Measurements from ENCODE around the gene PCDHB5. TPM values are rescaled to one million over a fixed set of nuclear protein-coding genes. Genes with fewer than 3 reads are reported as not detected.
"Not testable (repeated sequence)": the region's sequence is repeated elsewhere in the genome, so short reads cannot be mapped to it uniquely, and the experiment has no call there.

PCDHB5 gene
- total and polyA plus RNA-seq, 2 donors: 0.38 to 1.0 TPM

DNA sequence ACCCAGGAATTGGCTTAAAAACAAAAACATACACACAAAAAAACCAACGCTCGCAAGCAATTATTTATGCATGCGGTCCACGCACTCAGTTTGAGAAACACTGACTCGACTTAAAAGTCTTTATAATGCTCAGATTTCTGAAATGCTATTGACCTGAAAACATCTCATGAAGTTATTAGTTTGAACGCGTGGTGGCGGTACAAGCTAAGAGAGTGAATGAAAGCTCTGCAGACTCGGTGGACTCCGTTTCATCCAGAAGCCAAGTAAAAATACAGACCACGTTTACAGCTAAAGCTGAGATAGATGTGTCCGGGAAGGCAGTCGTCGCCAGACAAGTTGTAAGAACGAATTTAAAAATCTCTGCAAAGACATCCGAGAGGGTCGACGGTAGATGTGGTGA is 14.8 kb downstream of the PCDHB5 start, which contains the start of gene PCDHB6:
PCDHB6 (plus strand) TSS at position 246 of the 400 bp plus-strand sequence. CDS start 201 bp downstream, outside the sequence.
- no peak within 1 kb of the TSS for H3K4me3 ChIP-seq (ENCODE audit: low read length in 2 of 2)
- no peaks in the 10 kb centered on the region for H3K4me1 ChIP-seq (ENCODE audit: control insufficient read depth in 2 of 2, insufficient read depth in 2 of 2, low read length in 2 of 2)
- peaks cover 0 to 2% of the 10 kb centered on the region in 2 donors for H3K9me3 ChIP-seq (ENCODE audit: control insufficient read depth in 2 of 2, insufficient read depth in 1 of 2, low read length in 1 of 2)
- peaks cover 0 to 16% of the 10 kb centered on the region in 2 donors for H3K27me3 ChIP-seq (ENCODE audit: control insufficient read depth in 2 of 2, insufficient read depth in 1 of 2, low read length in 1 of 2)
- H3K36me3 ChIP-seq (ENCODE audit: control insufficient read depth in 2 of 2, insufficient read depth in 2 of 2, low read length in 1 of 2): no peaks in the 10 kb centered on the region
- no peak within 1 kb of the TSS for H3K27ac ChIP-seq (ENCODE audit: low read depth in 1 of 2, low read length in 1 of 2)
- WGBS: 22% methylated on average over 18 of the region's 18 CpGs
- DNase-seq (ENCODE audit: low read depth in 6 of 9, low spot score in 9 of 9): no peak

GRCh38 chr5:141150224-141150992 is 15.4 kb downstream of the PCDHB5 start:
- Histone ChIP-seq H3K4me3 (ENCODE audit: low read length in 2 of 2) (no peak overlapping the region), H3K4me1 (ENCODE audit: control insufficient read depth in 2 of 2, insufficient read depth in 2 of 2, low read length in 2 of 2) (no peaks in the 10 kb centered on the region), H3K27ac (ENCODE audit: low read depth in 1 of 2, low read length in 1 of 2) (no peak overlapping the region), H3K9me3 (ENCODE audit: control insufficient read depth in 2 of 2, insufficient read depth in 1 of 2, low read length in 1 of 2) (peaks cover 0 to 2% of the 10 kb centered on the region in 2 donors), H3K27me3 (ENCODE audit: control insufficient read depth in 2 of 2, insufficient read depth in 1 of 2, low read length in 1 of 2) (peaks cover 0 to 16% of the 10 kb centered on the region in 2 donors), H3K36me3 (ENCODE audit: control insufficient read depth in 2 of 2, insufficient read depth in 2 of 2, low read length in 1 of 2) (no peaks in the 10 kb centered on the region)
- no peak for DNase-seq (ENCODE audit: low read depth in 6 of 9, low spot score in 9 of 9)
- WGBS: 49% methylated on average over 33 of the region's 33 CpGs

GRCh38 chr5:141150993-141151325 is 16.0 kb downstream of the PCDHB5 start:
- Histone ChIP-seq H3K27me3 (ENCODE audit: control insufficient read depth in 2 of 2, insufficient read depth in 1 of 2, low read length in 1 of 2) (peaks cover 0 to 18% of the 10 kb centered on the region in 2 donors), H3K27ac (ENCODE audit: low read depth in 1 of 2, low read length in 1 of 2) (no peak overlapping the region), H3K9me3 (ENCODE audit: control insufficient read depth in 2 of 2, insufficient read depth in 1 of 2, low read length in 1 of 2) (peaks cover 0 to 2% of the 10 kb centered on the region in 2 donors), H3K4me1 (ENCODE audit: control insufficient read depth in 2 of 2, insufficient read depth in 2 of 2, low read length in 2 of 2) (no peaks in the 10 kb centered on the region), H3K36me3 (ENCODE audit: control insufficient read depth in 2 of 2, insufficient read depth in 2 of 2, low read length in 1 of 2) (no peaks in the 10 kb centered on the region), H3K4me3 (ENCODE audit: low read length in 2 of 2) (no peak overlapping the region)
- WGBS: 40% methylated on average over 13 of the region's 13 CpGs
- DNase-seq (ENCODE audit: low read depth in 6 of 9, low spot score in 9 of 9): no peak

DNA sequence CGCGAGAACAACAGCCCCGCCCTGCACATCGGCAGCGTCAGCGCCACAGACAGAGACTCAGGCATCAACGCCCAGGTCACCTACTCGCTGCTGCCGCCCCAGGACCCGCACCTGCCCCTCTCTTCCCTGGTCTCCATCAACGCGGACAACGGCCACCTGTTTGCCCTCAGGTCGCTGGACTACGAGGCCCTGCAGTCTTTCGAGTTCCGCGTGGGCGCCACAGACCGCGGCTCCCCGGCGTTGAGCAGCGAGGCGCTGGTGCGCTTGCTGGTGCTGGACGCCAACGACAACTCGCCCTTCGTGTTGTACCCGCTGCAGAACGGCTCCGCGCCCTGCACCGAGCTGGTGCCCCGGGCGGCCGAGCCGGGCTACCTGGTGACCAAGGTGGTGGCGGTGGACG is 16.6 kb downstream of the PCDHB5 start:
- H3K4me1 ChIP-seq (ENCODE audit: control insufficient read depth in 2 of 2, insufficient read depth in 2 of 2, low read length in 2 of 2); H3K4me3 ChIP-seq (ENCODE audit: low read length in 2 of 2); DNase-seq (ENCODE audit: low read depth in 6 of 9, low spot score in 9 of 9); H3K27ac ChIP-seq (ENCODE audit: low read depth in 1 of 2, low read length in 1 of 2); H3K36me3 ChIP-seq (ENCODE audit: control insufficient read depth in 2 of 2, insufficient read depth in 2 of 2, low read length in 1 of 2); H3K9me3 ChIP-seq (ENCODE audit: control insufficient read depth in 2 of 2, insufficient read depth in 1 of 2, low read length in 1 of 2): not testable (repeated sequence)
- peaks cover 0 to 24% of the 10 kb centered on the region in 2 donors for H3K27me3 ChIP-seq (ENCODE audit: control insufficient read depth in 2 of 2, insufficient read depth in 1 of 2, low read length in 1 of 2)
- WGBS: 43% methylated on average over 39 of the region's 41 CpGs

DNA sequence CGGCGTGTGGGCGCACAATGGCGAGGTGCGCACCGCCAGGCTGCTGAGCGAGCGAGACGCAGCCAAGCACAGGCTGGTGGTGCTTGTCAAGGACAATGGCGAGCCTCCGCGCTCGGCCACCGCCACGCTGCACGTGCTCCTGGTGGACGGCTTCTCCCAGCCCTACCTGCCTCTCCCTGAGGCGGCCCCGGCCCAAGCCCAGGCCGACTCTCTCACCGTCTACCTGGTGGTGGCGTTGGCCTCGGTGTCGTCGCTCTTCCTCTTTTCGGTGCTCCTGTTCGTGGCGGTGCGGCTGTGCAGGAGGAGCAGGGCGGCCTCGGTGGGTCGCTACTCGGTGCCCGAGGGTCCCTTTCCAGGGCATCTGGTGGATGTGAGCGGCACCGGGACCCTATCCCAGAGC is 17.1 kb downstream of the PCDHB5 start:
- not testable (repeated sequence) for H3K4me3 ChIP-seq (ENCODE audit: low read length in 2 of 2); H3K9me3 ChIP-seq (ENCODE audit: control insufficient read depth in 2 of 2, insufficient read depth in 1 of 2, low read length in 1 of 2); H3K4me1 ChIP-seq (ENCODE audit: control insufficient read depth in 2 of 2, insufficient read depth in 2 of 2, low read length in 2 of 2); H3K36me3 ChIP-seq (ENCODE audit: control insufficient read depth in 2 of 2, insufficient read depth in 2 of 2, low read length in 1 of 2); DNase-seq (ENCODE audit: low read depth in 6 of 9, low spot score in 9 of 9); H3K27ac ChIP-seq (ENCODE audit: low read depth in 1 of 2, low read length in 1 of 2)
- 36% methylated on average over 36 of the region's 36 CpGs for WGBS
- peaks cover 0 to 27% of the 10 kb centered on the region in 2 donors for H3K27me3 ChIP-seq (ENCODE audit: control insufficient read depth in 2 of 2, insufficient read depth in 1 of 2, low read length in 1 of 2)

GRCh38 chr5:141155540-141156374 is 20.8 kb downstream of the PCDHB5 start:
- Histone ChIP-seq H3K36me3 (ENCODE audit: control insufficient read depth in 2 of 2, insufficient read depth in 2 of 2, low read length in 1 of 2) (no peaks in the 10 kb centered on the region), H3K27ac (ENCODE audit: low read depth in 1 of 2, low read length in 1 of 2) (no peak overlapping the region), H3K9me3 (ENCODE audit: control insufficient read depth in 2 of 2, insufficient read depth in 1 of 2, low read length in 1 of 2) (peaks cover 1 to 4% of the 10 kb centered on the region in 2 donors), H3K4me3 (ENCODE audit: low read length in 2 of 2) (no peak overlapping the region), H3K27me3 (ENCODE audit: control insufficient read depth in 2 of 2, insufficient read depth in 1 of 2, low read length in 1 of 2) (peaks cover 0 to 27% of the 10 kb centered on the region in 2 donors), H3K4me1 (ENCODE audit: control insufficient read depth in 2 of 2, insufficient read depth in 2 of 2, low read length in 2 of 2) (no peaks in the 10 kb centered on the region)
- no peak for DNase-seq (ENCODE audit: low read depth in 6 of 9, low spot score in 9 of 9)
- WGBS: 40% methylated on average over 21 of the region's 21 CpGs

GRCh38 chr5:141157356-141157755 is 22.4 kb downstream of the PCDHB5 start:
- H3K4me1 ChIP-seq (ENCODE audit: control insufficient read depth in 2 of 2, insufficient read depth in 2 of 2, low read length in 2 of 2); H3K9me3 ChIP-seq (ENCODE audit: control insufficient read depth in 2 of 2, insufficient read depth in 1 of 2, low read length in 1 of 2); H3K36me3 ChIP-seq (ENCODE audit: control insufficient read depth in 2 of 2, insufficient read depth in 2 of 2, low read length in 1 of 2); H3K27ac ChIP-seq (ENCODE audit: low read depth in 1 of 2, low read length in 1 of 2); H3K4me3 ChIP-seq (ENCODE audit: low read length in 2 of 2); DNase-seq (ENCODE audit: low read depth in 6 of 9, low spot score in 9 of 9): not testable (repeated sequence)
- H3K27me3 ChIP-seq (ENCODE audit: control insufficient read depth in 2 of 2, insufficient read depth in 1 of 2, low read length in 1 of 2): peaks cover 0 to 17% of the 10 kb centered on the region in 2 donors
- WGBS: 50% methylated on average over 38 of the region's 38 CpGs

DNA sequence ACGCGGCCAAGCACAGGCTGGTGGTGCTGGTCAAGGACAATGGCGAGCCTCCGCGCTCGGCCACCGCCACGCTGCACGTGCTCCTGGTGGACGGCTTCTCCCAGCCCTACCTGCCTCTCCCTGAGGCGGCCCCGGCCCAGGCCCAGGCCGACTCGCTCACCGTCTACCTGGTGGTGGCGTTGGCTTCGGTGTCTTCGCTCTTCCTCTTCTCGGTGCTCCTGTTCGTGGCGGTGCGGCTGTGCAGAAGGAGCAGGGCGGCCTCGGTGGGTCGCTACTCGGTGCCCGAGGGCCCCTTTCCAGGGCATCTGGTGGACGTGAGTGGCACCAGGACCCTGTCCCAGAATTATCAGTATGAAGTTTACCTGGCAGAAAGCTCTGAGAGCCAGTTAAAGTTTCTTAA is 22.9 kb downstream of the PCDHB5 start:
- DNase-seq (ENCODE audit: low read depth in 6 of 9, low spot score in 9 of 9); H3K9me3 ChIP-seq (ENCODE audit: control insufficient read depth in 2 of 2, insufficient read depth in 1 of 2, low read length in 1 of 2); H3K27ac ChIP-seq (ENCODE audit: low read depth in 1 of 2, low read length in 1 of 2); H3K36me3 ChIP-seq (ENCODE audit: control insufficient read depth in 2 of 2, insufficient read depth in 2 of 2, low read length in 1 of 2); H3K4me1 ChIP-seq (ENCODE audit: control insufficient read depth in 2 of 2, insufficient read depth in 2 of 2, low read length in 2 of 2); H3K4me3 ChIP-seq (ENCODE audit: low read length in 2 of 2): not testable (repeated sequence)
- 44% methylated on average over 21 of the region's 28 CpGs for WGBS
- peaks cover 0 to 15% of the 10 kb centered on the region in 2 donors for H3K27me3 ChIP-seq (ENCODE audit: control insufficient read depth in 2 of 2, insufficient read depth in 1 of 2, low read length in 1 of 2)
